HTERT RPE-1 (cell line): ENCODE measurements around the gene KRTAP1-5.
"Not testable (repeated sequence)": the region's sequence is repeated elsewhere in the genome, so short reads cannot be mapped to it uniquely, and the experiment has no call there.

Experiments
- in situ Hi-C: fragments of 300-500 bp; cut with MboI; formaldehyde crosslinking; loops from 4 replicates; pipeline ENCODE4 v1.14.3; 2020; ENCODE audit warnings: low sequenced_read_pairs

KRTAP1-5 gene

GRCh38 chr17:41026715-41027471 lies at the start of gene KRTAP1-5:
TSS of gene KRTAP1-5 (minus strand) at chr17:41027208. CDS start at chr17:41027155, 53 bp downstream.
- in situ Hi-C loops, result no loop called here

- in situ Hi-C loops, result no loop called here
Observed at GRCh38 chr17:41076788-41077187, 49.8 kb upstream of the KRTAP1-5 start.

- in situ Hi-C loops, result no loop called here
Observed at GRCh38 chr17:41073676-41074075, 46.7 kb upstream of the KRTAP1-5 start.

- in situ Hi-C loops, result no loop called here
Observed at GRCh38 chr17:41071606-41072360, 44.8 kb upstream of the KRTAP1-5 start.

- in situ Hi-C loops, result no loop called here
Observed at GRCh38 chr17:41069031-41069430, 42.0 kb upstream of the KRTAP1-5 start.

GRCh38 chr17:41067281-41067680 lies 40.3 kb upstream of the KRTAP1-5 start:
- in situ Hi-C loops, result no loop called here

GRCh38 chr17:41065829-41066624 lies 39.0 kb upstream of the KRTAP1-5 start, which contains the start of gene KRTAP2-4:
TSS of gene KRTAP2-4 (minus strand) at chr17:41065879. CDS start at chr17:41065845, 34 bp downstream.
- in situ Hi-C loops, result no loop called here

- in situ Hi-C loops, result not testable (repeated sequence)
Observed at GRCh38 chr17:41065016-41065689, 38.1 kb upstream of the KRTAP1-5 start.

GRCh38 chr17:41064301-41064700 lies 37.3 kb upstream of the KRTAP1-5 start:
- in situ Hi-C loops, result no loop called here

- in situ Hi-C loops, result no loop called here
Observed at GRCh38 chr17:41063449-41063848, 36.4 kb upstream of the KRTAP1-5 start.

GRCh38 chr17:41061964-41062363 lies 35.0 kb upstream of the KRTAP1-5 start:
- in situ Hi-C loops, result no loop called here

GRCh38 chr17:41060052-41060604 lies 33.1 kb upstream of the KRTAP1-5 start, which contains the start of gene KRTAP2-3:
TSS of gene KRTAP2-3 (minus strand) at chr17:41060114. CDS start at chr17:41060050, 64 bp downstream.
- in situ Hi-C loops, result no loop called here

- in situ Hi-C loops, result not testable (repeated sequence)
Observed at GRCh38 chr17:41059276-41060051, 32.5 kb upstream of the KRTAP1-5 start.

GRCh38 chr17:41058741-41059140 lies 31.7 kb upstream of the KRTAP1-5 start:
- in situ Hi-C loops, result no loop called here

- in situ Hi-C loops, result no loop called here
Observed at GRCh38 chr17:41057547-41057946, 30.5 kb upstream of the KRTAP1-5 start.

GRCh38 chr17:41055130-41055529 lies 28.1 kb upstream of the KRTAP1-5 start, which contains the start of gene KRTAP2-2:
TSS of gene KRTAP2-2 (minus strand) at chr17:41055230. CDS start at chr17:41055211, 19 bp downstream.
- in situ Hi-C loops, result not testable (repeated sequence)

- in situ Hi-C loops, result not testable (repeated sequence)
Observed at GRCh38 chr17:41054556-41054955, 27.5 kb upstream of the KRTAP1-5 start.

GRCh38 chr17:41054025-41054424 lies 27.0 kb upstream of the KRTAP1-5 start:
- in situ Hi-C loops, result no loop called here

GRCh38 chr17:41052566-41052965 lies 25.6 kb upstream of the KRTAP1-5 start:
- in situ Hi-C loops, result no loop called here
